WTC11 (cell line): ENCODE results near the gene PPM1K. TPM values are rescaled to one million over a fixed set of nuclear protein-coding genes. Genes with fewer than 3 reads are reported as not detected.
A peak's percentile ranks its signal among the peaks of the same experiment; 100 is the strongest.

Experiments used
- ATAC-seq: fragments of 200-7000 bp; cut with Tn5 transposase; 2 replicates; pipeline ENCODE4 v1.10.0; 2021; ENCODE audit warnings: mild to moderate bottlenecking, moderate library complexity
- CTCF ChIA-PET: fragments of 300-600 bp; sonication (Branson Sonifier 250); formaldehyde crosslinking; loops from one replicate; lab custom pipeline; 2021; ENCODE audit warnings: antibody characterized with exemption; lab: Charles Lee
- POLR2A ChIA-PET: fragments of 350-600 bp; sonication (Branson Sonifier 250); formaldehyde crosslinking; loops from one replicate; lab custom pipeline; 2021; ENCODE audit warnings: antibody characterized with exemption; lab: Charles Lee
- DNase-seq: peaks from one replicate; pipeline ENCODE4 v3.0.0; 2021; ENCODE audit warnings: low spot score
- H3K27ac Mint-ChIP-seq: 2 replicates; pipeline ENCODE4 v1.8.0; 2021; ENCODE audit warnings: mixed read lengths
- H3K27me3 Mint-ChIP-seq: 2 replicates; pipeline ENCODE4 v1.8.0; 2021; ENCODE audit warnings: low read depth, mild to moderate bottlenecking, moderate library complexity, mixed read lengths
- H3K36me3 Mint-ChIP-seq: 2 replicates; pipeline ENCODE4 v1.8.0; 2021; ENCODE audit warnings: mixed read lengths
- H3K4me1 Mint-ChIP-seq: 2 replicates; pipeline ENCODE4 v1.8.0; 2022; ENCODE audit warnings: mixed read lengths
- H3K4me3 Mint-ChIP-seq: 2 replicates; pipeline ENCODE4 v1.8.0; 2021; ENCODE audit warnings: mild to moderate bottlenecking, moderate library complexity, mixed read lengths
- H3K9me3 Mint-ChIP-seq: 2 replicates; pipeline ENCODE4 v1.8.0; 2021; ENCODE audit warnings: mixed read lengths
- CBFB ChIP-seq: sonication (generic); formaldehyde crosslinking; IDR thresholded peaks from 2 replicates; pipeline ENCODE4 v1.8.1; 2022; ENCODE audit warnings: mild to moderate bottlenecking, low read depth, missing genetic modification reagents
- CREB1 ChIP-seq: sonication (generic); formaldehyde crosslinking; IDR thresholded peaks from 2 replicates; pipeline ENCODE4 v1.8.0; 2023; ENCODE audit warnings: mild to moderate bottlenecking, missing genetic modification reagents
- E2F4 ChIP-seq: sonication (generic); formaldehyde crosslinking; IDR thresholded peaks from 2 replicates; pipeline ENCODE4 v1.8.1; 2022; ENCODE audit warnings: low read depth, mild to moderate bottlenecking, moderate library complexity, missing genetic modification reagents, borderline replicate concordance
- ESRRA ChIP-seq: sonication (generic); formaldehyde crosslinking; IDR thresholded peaks from 2 replicates; pipeline ENCODE4 v1.8.1; 2022; ENCODE audit warnings: mild to moderate bottlenecking, missing genetic modification reagents, borderline replicate concordance
- GTF2I ChIP-seq: fragments of 250-450 bp; sonication (Bioruptor Pico); conservative IDR thresholded peaks from 2 replicates; pipeline ENCODE4 v1.4.0; 2021; ENCODE audit warnings: mild to moderate bottlenecking
- MLX ChIP-seq: sonication (generic); formaldehyde crosslinking; IDR thresholded peaks from 2 replicates; pipeline ENCODE4 v1.8.1; 2023; ENCODE audit warnings: mild to moderate bottlenecking, missing genetic modification reagents, moderate library complexity
- MYBL2 ChIP-seq: sonication (generic); formaldehyde crosslinking; IDR thresholded peaks from 2 replicates; pipeline ENCODE4 v1.8.1; 2023; ENCODE audit warnings: mild to moderate bottlenecking, moderate library complexity, missing genetic modification reagents
- NFATC4 ChIP-seq: fragments of 250-450 bp; sonication (Bioruptor Pico); IDR thresholded peaks from 2 replicates; pipeline ENCODE4 v1.9.0; 2021; ENCODE audit warnings: mild to moderate bottlenecking
- NFYB ChIP-seq: sonication (generic); formaldehyde crosslinking; conservative IDR thresholded peaks from 2 replicates; pipeline ENCODE4 v1.8.0; 2022; ENCODE audit warnings: low read depth, missing genetic modification reagents
- PRDM15 ChIP-seq: sonication (generic); formaldehyde crosslinking; IDR thresholded peaks from 2 replicates; pipeline ENCODE4 v1.8.0; 2022; ENCODE audit warnings: missing genetic modification reagents
- SMAD3 ChIP-seq: sonication (generic); formaldehyde crosslinking; IDR thresholded peaks from 2 replicates; pipeline ENCODE4 v1.8.0; 2022; ENCODE audit warnings: missing genetic modification reagents, mild to moderate bottlenecking, borderline replicate concordance
- TEAD1 ChIP-seq: sonication (generic); formaldehyde crosslinking; IDR thresholded peaks from 2 replicates; pipeline ENCODE4 v1.8.0; 2022; ENCODE audit warnings: mild to moderate bottlenecking, missing genetic modification reagents
- TP53 ChIP-seq: sonication (generic); formaldehyde crosslinking; IDR thresholded peaks from 2 replicates; pipeline ENCODE4 v1.8.1; 2023; ENCODE audit warnings: mild to moderate bottlenecking, missing genetic modification reagents
- USF2 ChIP-seq: sonication (generic); formaldehyde crosslinking; IDR thresholded peaks from 2 replicates; pipeline ENCODE4 v1.8.1; 2023; ENCODE audit warnings: mild to moderate bottlenecking, missing genetic modification reagents, moderate library complexity
- ZNF121 ChIP-seq: sonication (generic); formaldehyde crosslinking; IDR thresholded peaks from 2 replicates; pipeline ENCODE4 v1.8.0; 2023; ENCODE audit warnings: missing genetic modification reagents
- ZNF416 ChIP-seq: fragments of 250-450 bp; sonication (Bioruptor Pico); IDR thresholded peaks from 2 replicates; pipeline ENCODE4 v1.9.0; 2021; ENCODE audit warnings: mild to moderate bottlenecking, inconsistent platforms
- ZNF425 ChIP-seq: fragments of 250-450 bp; sonication (Bioruptor Pico); conservative IDR thresholded peaks from 2 replicates; pipeline ENCODE4 v1.9.0; 2021; ENCODE audit warnings: mild to moderate bottlenecking
- ZSCAN18 ChIP-seq: fragments of 250-450 bp; sonication (Bioruptor Pico); IDR thresholded peaks from 2 replicates; pipeline ENCODE4 v2.1.2; 2022; ENCODE audit warnings: mild to moderate bottlenecking, moderate library complexity
- total RNA-seq: library from RNA; stranded (reverse); gene quantifications from 3 replicates; pipeline ENCODE4 v1.2.3, GENCODE V29; 2021

PPM1K gene
- total RNA-seq, 1 experiment from 2014 or later: 17.0 TPM

- Mint-ChIP-seq H3K36me3 (peaks cover 48% of the 10 kb centered on the region), H3K4me1 (peaks cover 42% of the 10 kb centered on the region), H3K27ac (no peak overlapping the region; the same call in 1 of the 2 replicates)
- TF ChIP-seq NFYB (CRISPR knock-in tag) (no peak), ZNF416 (CRISPR knock-in tag) (no peak), GTF2I (CRISPR knock-in tag) (no peak), E2F4 (CRISPR knock-in tag) (no peak), PRDM15 (CRISPR knock-in tag) (no peak), USF2 (CRISPR knock-in tag) (no peak), TEAD1 (no peak), NFATC4 (CRISPR knock-in tag) (no peak), ZNF425 (CRISPR knock-in tag) (no peak), TP53 (CRISPR knock-in tag) (no peak), ZNF121 (CRISPR knock-in tag) (no peak)
- TF ChIP-seq, all 79 proteins: peak for 0
- CTCF ChIA-PET: interaction anchor here (1.3 kb wide), 1 partner anchor 59 kb away, joined by 3 read pairs; no protein-coding TSS in a partner anchor
- ATAC-seq (no peak), DNase-seq (no peak)
- H3K4me3 Mint-ChIP-seq: no peak overlapping the region
- H3K9me3 Mint-ChIP-seq: peaks cover 34% of the 10 kb centered on the region
- H3K27me3 Mint-ChIP-seq: peaks cover 8% of the 10 kb centered on the region
- POLR2A ChIA-PET: no interaction called here
These were observed 6.6 kb downstream of the PPM1K start for GRCh38 chr4:88277711-88278225.

GRCh38 chr4:88276952-88277710 is 7.2 kb downstream of the PPM1K start:
- ChIA-PET CTCF (interaction anchor here (1.3 kb wide), 1 partner anchor 58 kb away, joined by 3 read pairs; no protein-coding TSS in a partner anchor), POLR2A (no interaction called here)
- 0 out of 2 replicates have a peak, but pooled peaks cover 3% of the 10 kb centered on the region for H3K27me3 Mint-ChIP-seq
- peak overlapping the region; percentile 93 for H3K27ac Mint-ChIP-seq
- DNase-seq (no peak), ATAC-seq (no peak)
- H3K4me3 Mint-ChIP-seq: no peak overlapping the region
- H3K36me3 Mint-ChIP-seq: peaks cover 48% of the 10 kb centered on the region
- H3K4me1 Mint-ChIP-seq: peaks cover 38% of the 10 kb centered on the region
- H3K9me3 Mint-ChIP-seq: peaks cover 34% of the 10 kb centered on the region
- TF ChIP-seq NFYB (CRISPR knock-in tag) (no peak), ZSCAN18 (CRISPR knock-in tag) (no peak), CREB1 (no peak), TP53 (CRISPR knock-in tag) (no peak), MLX (CRISPR knock-in tag) (no peak), CBFB (CRISPR knock-in tag) (no peak), SMAD3 (no peak), ZNF416 (CRISPR knock-in tag) (no peak), ESRRA (CRISPR knock-in tag) (no peak), MYBL2 (CRISPR knock-in tag) (no peak), PRDM15 (CRISPR knock-in tag) (no peak)
